ENCODE results near the gene UBR4.

DNA sequence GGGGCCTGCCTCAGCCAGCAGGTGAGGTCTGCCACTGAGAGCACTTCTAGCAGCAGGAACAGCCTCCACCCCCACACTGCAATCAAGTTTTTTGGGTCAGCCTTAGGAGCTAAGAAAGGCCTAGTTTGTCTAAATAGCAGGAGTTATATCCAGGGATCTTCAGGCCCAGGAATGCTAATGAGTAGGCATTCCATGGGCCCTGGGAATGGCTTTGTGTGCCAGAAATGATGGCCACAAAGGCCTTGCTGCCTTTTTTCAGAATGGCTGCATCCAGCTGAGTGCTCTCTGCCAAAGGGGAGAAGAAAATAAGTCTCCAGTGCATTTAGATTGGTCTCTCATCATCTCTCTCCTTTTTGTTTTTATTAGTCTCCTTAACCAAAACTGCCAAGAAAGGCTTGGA, 44.4 kb upstream of the UBR4 start:
- no peak for TF ChIP-seq POLR2AphosphoS5 (IDR thresholded peaks at IDR 0.05; ENCODE audit: low read depth, low read length)
- no peak for TF ChIP-seq TAF1 (IDR thresholded peaks at IDR 0.05; ENCODE audit: borderline replicate concordance, low read depth, low read length)
- TF ChIP-seq POLR2A (IDR thresholded peaks at IDR 0.05; ENCODE audit: low read depth, low read length): no peak
